IMR-90 (cell line): ENCODE results near the gene ATPAF2.

Source experiments
- BHLHE40 ChIP-seq: fragments of 150-350 bp; IDR thresholded peaks from 2 replicates; pipeline ENCODE4 v1.6.1; 2016; ENCODE audit warnings: mild to moderate bottlenecking, low read depth, low read length
- FOS ChIP-seq: fragments of 150-350 bp; IDR thresholded peaks from 2 replicates; pipeline ENCODE4 v1.6.1; 2016; ENCODE audit warnings: low read depth, low read length
- MAFK ChIP-seq: IDR thresholded peaks from 2 replicates; pipeline ENCODE4 v1.6.1; 2012; ENCODE audit warnings: low read depth, low read length, improper control_type of control experiment
- POLR2A ChIP-seq: IDR thresholded peaks from 2 replicates; pipeline ENCODE4 v1.6.1; 2012; ENCODE audit warnings: mild to moderate bottlenecking, low read depth, low read length
- RFX5 ChIP-seq: IDR thresholded peaks from 2 replicates; pipeline ENCODE4 v1.8.0; 2012; ENCODE audit warnings: low read depth, mild to moderate bottlenecking, low read length, moderate library complexity
- SMC3 ChIP-seq: fragments of 150-350 bp; IDR thresholded peaks from 2 replicates; pipeline ENCODE4 v1.6.1; 2016; ENCODE audit warnings: low read depth, mild to moderate bottlenecking, antibody characterized with exemption, low read length, moderate library complexity
- TF ChIP-seq, protein P1 (sequence below): conservative IDR thresholded peaks from 2 replicates; pipeline ENCODE4 v1.5.1; 2012; ENCODE audit warnings: mild to moderate bottlenecking, low read depth, low read length, improper control_type of control experiment
- TF ChIP-seq, protein P2 (sequence below): fragments of 150-350 bp; IDR thresholded peaks from 2 replicates; pipeline ENCODE4 v1.6.1; 2017; ENCODE audit warnings: mild to moderate bottlenecking, antibody characterized with exemption, low read length, low read depth

DNA sequence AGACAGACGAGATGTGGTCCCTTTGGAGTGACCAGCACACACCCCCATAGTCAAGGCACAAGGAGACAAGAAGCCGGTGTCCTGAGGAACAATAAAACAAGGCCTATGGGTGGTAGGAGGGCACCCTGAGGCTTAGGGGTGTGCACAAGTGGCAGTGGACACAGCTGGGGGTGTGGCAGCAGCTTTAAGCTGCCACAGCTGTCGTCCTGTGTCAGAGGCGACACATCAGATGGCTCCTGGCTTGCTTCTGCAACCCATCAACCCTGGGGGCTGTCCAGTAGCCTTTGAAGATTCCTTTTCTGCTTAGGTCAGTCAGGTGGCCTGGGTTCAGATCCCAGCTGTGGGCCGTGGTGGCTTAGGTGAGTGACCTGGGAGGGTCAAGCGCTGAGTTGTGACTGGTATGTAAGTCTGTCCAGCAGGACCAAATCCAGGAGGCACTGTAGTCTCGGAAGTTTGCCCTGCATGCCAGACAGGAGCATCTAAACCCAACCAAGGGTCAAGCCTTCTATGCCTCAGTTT lies 50.5 kb downstream of the ATPAF2 start:
- TF ChIP-seq FOS: no peak
- TF ChIP-seq, protein P1, sequence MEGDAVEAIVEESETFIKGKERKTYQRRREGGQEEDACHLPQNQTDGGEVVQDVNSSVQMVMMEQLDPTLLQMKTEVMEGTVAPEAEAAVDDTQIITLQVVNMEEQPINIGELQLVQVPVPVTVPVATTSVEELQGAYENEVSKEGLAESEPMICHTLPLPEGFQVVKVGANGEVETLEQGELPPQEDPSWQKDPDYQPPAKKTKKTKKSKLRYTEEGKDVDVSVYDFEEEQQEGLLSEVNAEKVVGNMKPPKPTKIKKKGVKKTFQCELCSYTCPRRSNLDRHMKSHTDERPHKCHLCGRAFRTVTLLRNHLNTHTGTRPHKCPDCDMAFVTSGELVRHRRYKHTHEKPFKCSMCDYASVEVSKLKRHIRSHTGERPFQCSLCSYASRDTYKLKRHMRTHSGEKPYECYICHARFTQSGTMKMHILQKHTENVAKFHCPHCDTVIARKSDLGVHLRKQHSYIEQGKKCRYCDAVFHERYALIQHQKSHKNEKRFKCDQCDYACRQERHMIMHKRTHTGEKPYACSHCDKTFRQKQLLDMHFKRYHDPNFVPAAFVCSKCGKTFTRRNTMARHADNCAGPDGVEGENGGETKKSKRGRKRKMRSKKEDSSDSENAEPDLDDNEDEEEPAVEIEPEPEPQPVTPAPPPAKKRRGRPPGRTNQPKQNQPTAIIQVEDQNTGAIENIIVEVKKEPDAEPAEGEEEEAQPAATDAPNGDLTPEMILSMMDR: no peak
- no peak for TF ChIP-seq RFX5
- no peak for TF ChIP-seq BHLHE40
- no peak for TF ChIP-seq POLR2A
- TF ChIP-seq, protein P2, sequence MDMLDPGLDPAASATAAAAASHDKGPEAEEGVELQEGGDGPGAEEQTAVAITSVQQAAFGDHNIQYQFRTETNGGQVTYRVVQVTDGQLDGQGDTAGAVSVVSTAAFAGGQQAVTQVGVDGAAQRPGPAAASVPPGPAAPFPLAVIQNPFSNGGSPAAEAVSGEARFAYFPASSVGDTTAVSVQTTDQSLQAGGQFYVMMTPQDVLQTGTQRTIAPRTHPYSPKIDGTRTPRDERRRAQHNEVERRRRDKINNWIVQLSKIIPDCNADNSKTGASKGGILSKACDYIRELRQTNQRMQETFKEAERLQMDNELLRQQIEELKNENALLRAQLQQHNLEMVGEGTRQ: no peak
- TF ChIP-seq MAFK: no peak
- no peak for TF ChIP-seq SMC3
